Measurements from ENCODE around the gene JMJD8.

Gene JMJD8

GRCh38 chr16:637081-638018 is 46.8 kb downstream of the JMJD8 start:
- DNase-seq, result no peak

GRCh38 chr16:636206-637080 is 47.7 kb downstream of the JMJD8 start, which contains the start of gene METTL26:
Gene METTL26 (minus strand): TSS chr16:636305. CDS start chr16:636290, 15 bp downstream.
- peak; percentile 87 for DNase-seq

DNA sequence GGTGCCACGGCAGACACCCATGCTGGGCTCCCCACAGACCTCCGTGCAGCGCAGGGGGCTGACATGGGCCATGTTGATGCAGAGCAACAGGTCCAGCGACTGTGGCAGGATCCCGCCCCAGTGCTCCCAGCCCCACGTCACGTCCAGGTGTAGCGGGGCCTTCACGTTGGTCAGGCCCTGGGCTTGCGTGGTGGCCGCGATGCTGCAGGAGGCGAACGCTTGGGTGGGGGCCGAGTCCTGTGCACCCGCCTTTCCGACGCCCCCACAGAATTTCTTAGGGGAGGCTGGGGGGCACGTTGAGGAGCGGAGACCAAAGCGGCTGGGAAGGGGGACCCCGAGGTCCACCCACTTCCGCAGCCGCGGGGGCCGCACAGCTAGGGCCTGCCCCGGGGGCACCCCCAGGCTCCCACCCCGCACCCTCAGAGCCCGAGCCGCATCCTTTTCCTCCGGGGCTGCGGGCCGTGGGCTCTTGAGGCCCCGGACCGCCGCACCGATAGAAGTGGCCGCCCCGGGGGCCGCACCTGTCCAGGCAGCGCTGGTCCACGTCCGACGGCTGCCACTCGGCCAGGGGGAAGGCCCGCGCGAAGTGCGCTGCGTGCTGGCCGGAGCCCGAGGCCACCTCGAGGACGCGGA is 48.4 kb downstream of the JMJD8 start:
- DNase-seq, result no peak

DNA sequence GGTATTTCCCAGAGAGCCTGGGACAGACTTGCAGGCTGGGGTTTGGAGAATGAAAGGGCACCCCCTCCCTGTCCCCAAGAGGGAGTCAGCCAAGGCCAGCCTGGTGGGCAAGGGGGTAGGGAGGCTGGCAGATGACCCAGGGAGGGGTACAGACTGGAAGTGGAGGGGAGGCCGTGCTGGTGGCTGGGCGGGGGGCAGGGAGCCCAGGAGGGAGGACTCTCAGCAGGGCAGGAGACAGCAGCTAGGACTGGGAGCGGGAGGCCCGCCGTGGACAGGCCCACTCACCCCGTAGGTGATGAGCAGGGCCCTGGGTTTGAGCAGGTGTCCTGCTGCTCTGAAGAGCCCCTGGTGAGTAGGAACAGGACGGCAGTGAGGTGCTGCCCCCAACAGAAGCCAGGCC is 49.1 kb downstream of the JMJD8 start:
- DNase-seq, result no peak

- no peak for DNase-seq
These were observed 50.0 kb downstream of the JMJD8 start for GRCh38 chr16:634051-634670.

DNA sequence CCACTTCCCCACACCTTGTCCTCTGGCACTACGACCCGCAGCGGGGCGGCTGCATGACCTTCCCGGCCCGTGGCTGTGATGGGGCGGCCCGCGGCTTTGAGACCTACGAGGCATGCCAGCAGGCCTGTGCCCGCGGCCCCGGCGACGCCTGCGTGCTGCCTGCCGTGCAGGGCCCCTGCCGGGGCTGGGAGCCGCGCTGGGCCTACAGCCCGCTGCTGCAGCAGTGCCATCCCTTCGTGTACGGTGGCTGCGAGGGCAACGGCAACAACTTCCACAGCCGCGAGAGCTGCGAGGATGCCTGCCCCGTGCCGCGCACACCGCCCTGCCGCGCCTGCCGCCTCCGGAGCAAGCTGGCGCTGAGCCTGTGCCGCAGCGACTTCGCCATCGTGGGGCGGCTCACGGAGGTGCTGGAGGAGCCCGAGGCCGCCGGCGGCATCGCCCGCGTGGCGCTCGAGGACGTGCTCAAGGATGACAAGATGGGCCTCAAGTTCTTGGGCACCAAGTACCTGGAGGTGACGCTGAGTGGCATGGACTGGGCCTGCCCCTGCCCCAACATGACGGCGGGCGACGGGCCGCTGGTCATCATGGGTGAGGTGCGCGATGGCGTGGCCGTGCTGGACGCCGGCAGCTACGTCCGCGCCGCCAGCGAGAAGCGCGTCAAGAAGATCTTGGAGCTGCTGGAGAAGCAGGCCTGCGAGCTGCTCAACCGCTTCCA is 50.6 kb downstream of the JMJD8 start:
- no peak for DNase-seq

- no peak for DNase-seq
These were observed 51.4 kb downstream of the JMJD8 start for GRCh38 chr16:632486-633335.

- no peak for DNase-seq
These were observed 52.3 kb downstream of the JMJD8 start for GRCh38 chr16:631808-632358.

All from DMS 273 treated with DMSO at 0.1 percent for 48 hours (cell line).